Caco-2 (cell line): ENCODE measurements around the gene RBM12. TPM values are rescaled to one million over a fixed set of nuclear protein-coding genes. Genes with fewer than 3 reads are reported as not detected.

ENCODE experiments used
- BruUV-seq: library from RNA; stranded (reverse); fragments of 400-500 nt; replicated peaks from 2 replicates; lab custom pipeline; 2021; lab: Mats Ljungman, UMichigan
- CTCF ChIA-PET: fragments of 300-600 bp; sonication (Branson Sonifier 250); formaldehyde crosslinking; loops from one replicate; lab custom pipeline; 2022; ENCODE audit warnings: antibody characterized with exemption; lab: Charles Lee
- POLR2A ChIA-PET: fragments of 300-600 bp; sonication (Branson Sonifier 250); formaldehyde crosslinking; loops from one replicate; lab custom pipeline; 2022; ENCODE audit warnings: antibody characterized with exemption; lab: Charles Lee
- DNase-seq, 2 experiments: peaks; one replicate each; pipeline versions ENCODE4 v3.0.0 to v3.0.0-alpha.2; 2020 to 2022
- H3K27me3 ChIP-seq: replicated peaks from 2 replicates; pipeline ENCODE4 v1.6.0; 2011; ENCODE audit warnings: low read length; ENCODE audit not compliant: control insufficient read depth, insufficient read depth
- H3K36me3 ChIP-seq: 2 replicates; pipeline ENCODE4 v1.5.1; 2011; ENCODE audit warnings: low read length; ENCODE audit not compliant: control insufficient read depth, insufficient read depth
- H3K4me1 ChIP-seq: fragments of 250-450 bp; sonication (Bioruptor Pico); 2 replicates; pipeline ENCODE4 v1.5.1; 2020; ENCODE audit warnings: mild to moderate bottlenecking
- H3K4me3 ChIP-seq: 2 replicates; pipeline ENCODE4 v1.5.1; 2011; ENCODE audit warnings: low read depth, mild to moderate bottlenecking, control low read depth, low read length
- H3K9me3 ChIP-seq: fragments of 250-450 bp; sonication (Bioruptor Pico); 2 replicates; pipeline ENCODE4 v1.5.1; 2020; ENCODE audit warnings: mild to moderate bottlenecking, moderate library complexity
- H3K27ac Mint-ChIP-seq: one replicate; pipeline ENCODE4 v1.8.0; 2022; ENCODE audit warnings: mixed read lengths; ENCODE audit not compliant: unreplicated experiment
- H3K27me3 Mint-ChIP-seq: one replicate; pipeline ENCODE4 v1.8.0; 2022; ENCODE audit warnings: mixed read lengths; ENCODE audit not compliant: insufficient read depth, unreplicated experiment
- H3K36me3 Mint-ChIP-seq: one replicate; pipeline ENCODE4 v1.8.0; 2022; ENCODE audit warnings: mild to moderate bottlenecking, mixed read lengths; ENCODE audit not compliant: insufficient read depth, unreplicated experiment
- H3K4me1 Mint-ChIP-seq: one replicate; pipeline ENCODE4 v1.8.0; 2022; ENCODE audit warnings: low read depth, mixed read lengths; ENCODE audit not compliant: unreplicated experiment
- H3K4me3 Mint-ChIP-seq: one replicate; pipeline ENCODE4 v1.8.0; 2022; ENCODE audit warnings: mild to moderate bottlenecking, moderate library complexity, mixed read lengths; ENCODE audit not compliant: unreplicated experiment
- H3K9me3 Mint-ChIP-seq: one replicate; pipeline ENCODE4 v1.8.0; 2022; ENCODE audit warnings: mixed read lengths; ENCODE audit not compliant: unreplicated experiment
- intact Hi-C: fragments of 100-400 bp; cut with micrococcal nuclease; formaldehyde crosslinking; loops from one replicate; pipeline ENCODE4 v1.10.0; 2022; ENCODE audit not compliant: unreplicated experiment
- total RNA-seq: library from RNA; stranded (reverse); gene quantifications from 2 replicates; pipeline ENCODE4 v1.2.3, GENCODE V29; 2022
- TF ChIP-seq, protein P1 (sequence below), 2 experiments: fragments of 200-600 bp in 1 of 2; IDR thresholded peaks; 1 replicate in 1 of 2; 2 replicates in 1 of 2; pipeline versions ENCODE4 v1.5.1 to v1.8.0; 2011 to 2022; ENCODE audit warnings: antibody characterized with exemption in 1 of 2, control low read depth in 1 of 2, inconsistent platforms in 1 of 2, low read depth in 1 of 2, low read length in 1 of 2, mild to moderate bottlenecking in 1 of 2, moderate library complexity in 1 of 2; ENCODE audit not compliant: insufficient read depth in 1 of 2, severe bottlenecking in 1 of 2, unreplicated experiment in 1 of 2

The RBM12 gene
- total RNA-seq, 1 experiment from 2014 or later = 147 TPM

DNA sequence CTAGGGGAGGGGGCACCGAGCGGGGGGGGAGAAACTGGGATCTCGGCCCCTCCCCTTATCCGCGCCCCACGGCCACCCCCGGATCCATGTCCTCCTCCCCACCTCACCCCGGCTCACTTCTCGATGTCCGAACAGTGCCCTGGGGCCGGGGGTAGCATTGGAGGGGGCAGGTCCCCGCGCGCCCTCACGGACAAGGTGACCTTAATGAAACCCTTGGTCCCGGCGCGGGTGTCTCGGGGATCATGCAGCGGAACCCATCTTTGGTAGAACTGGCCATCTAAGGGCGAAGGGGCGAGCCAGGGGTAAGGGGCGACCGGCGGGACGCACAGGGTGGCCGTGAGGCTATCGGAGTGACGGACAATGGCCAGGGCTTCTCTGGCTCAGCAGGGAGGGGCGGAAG, 62.7 kb downstream of the RBM12 start:
- CTCF ChIA-PET = interaction anchor here (0.9 to 2.0 kb wide), 15 partner anchors 13 to 352 kb away, joined by 3 to 37 read pairs (median 5); partner anchors contain the start of genes ERGIC3, NFS1, ROMO1 and SCAND1
- TF ChIP-seq, protein P1, sequence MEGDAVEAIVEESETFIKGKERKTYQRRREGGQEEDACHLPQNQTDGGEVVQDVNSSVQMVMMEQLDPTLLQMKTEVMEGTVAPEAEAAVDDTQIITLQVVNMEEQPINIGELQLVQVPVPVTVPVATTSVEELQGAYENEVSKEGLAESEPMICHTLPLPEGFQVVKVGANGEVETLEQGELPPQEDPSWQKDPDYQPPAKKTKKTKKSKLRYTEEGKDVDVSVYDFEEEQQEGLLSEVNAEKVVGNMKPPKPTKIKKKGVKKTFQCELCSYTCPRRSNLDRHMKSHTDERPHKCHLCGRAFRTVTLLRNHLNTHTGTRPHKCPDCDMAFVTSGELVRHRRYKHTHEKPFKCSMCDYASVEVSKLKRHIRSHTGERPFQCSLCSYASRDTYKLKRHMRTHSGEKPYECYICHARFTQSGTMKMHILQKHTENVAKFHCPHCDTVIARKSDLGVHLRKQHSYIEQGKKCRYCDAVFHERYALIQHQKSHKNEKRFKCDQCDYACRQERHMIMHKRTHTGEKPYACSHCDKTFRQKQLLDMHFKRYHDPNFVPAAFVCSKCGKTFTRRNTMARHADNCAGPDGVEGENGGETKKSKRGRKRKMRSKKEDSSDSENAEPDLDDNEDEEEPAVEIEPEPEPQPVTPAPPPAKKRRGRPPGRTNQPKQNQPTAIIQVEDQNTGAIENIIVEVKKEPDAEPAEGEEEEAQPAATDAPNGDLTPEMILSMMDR (IDR thresholded peaks at IDR 0.05; ENCODE audit: insufficient read depth in 1 of 2, low read depth in 1 of 2, low read length in 1 of 2, severe bottlenecking in 1 of 2, unreplicated experiment in 1 of 2) = no peak
- Mint-ChIP-seq H3K4me1 (peaks cover 4% of the 10 kb centered on the region), H3K27ac (no peak overlapping the region), H3K36me3 (no peaks in the 10 kb centered on the region), H3K4me3 (peak overlapping the region; percentile 68), H3K27me3 (peaks cover 10% of the 10 kb centered on the region), H3K9me3 (no peaks in the 10 kb centered on the region)
- Histone ChIP-seq H3K4me1 (peaks cover 8% of the 10 kb centered on the region), H3K27me3 (no peaks in the 10 kb centered on the region), H3K9me3 (no peaks in the 10 kb centered on the region), H3K36me3 (no peaks in the 10 kb centered on the region), H3K4me3 (peak overlapping the region; percentile 51)
- POLR2A ChIA-PET = interaction anchor here (0.6 to 1.5 kb wide), 4 partner anchors 14 to 140 kb away, joined by 3 to 6 read pairs (median 6); partner anchors contain the start of genes RBM39 and SPAG4
- intact Hi-C loops = loop anchor here (1.0 to 5.0 kb wide), 2 partner anchors 14 to 40 kb away; no protein-coding TSS in a partner anchor
- no peak for DNase-seq
- no TSS peak for BruUV-seq

DNA sequence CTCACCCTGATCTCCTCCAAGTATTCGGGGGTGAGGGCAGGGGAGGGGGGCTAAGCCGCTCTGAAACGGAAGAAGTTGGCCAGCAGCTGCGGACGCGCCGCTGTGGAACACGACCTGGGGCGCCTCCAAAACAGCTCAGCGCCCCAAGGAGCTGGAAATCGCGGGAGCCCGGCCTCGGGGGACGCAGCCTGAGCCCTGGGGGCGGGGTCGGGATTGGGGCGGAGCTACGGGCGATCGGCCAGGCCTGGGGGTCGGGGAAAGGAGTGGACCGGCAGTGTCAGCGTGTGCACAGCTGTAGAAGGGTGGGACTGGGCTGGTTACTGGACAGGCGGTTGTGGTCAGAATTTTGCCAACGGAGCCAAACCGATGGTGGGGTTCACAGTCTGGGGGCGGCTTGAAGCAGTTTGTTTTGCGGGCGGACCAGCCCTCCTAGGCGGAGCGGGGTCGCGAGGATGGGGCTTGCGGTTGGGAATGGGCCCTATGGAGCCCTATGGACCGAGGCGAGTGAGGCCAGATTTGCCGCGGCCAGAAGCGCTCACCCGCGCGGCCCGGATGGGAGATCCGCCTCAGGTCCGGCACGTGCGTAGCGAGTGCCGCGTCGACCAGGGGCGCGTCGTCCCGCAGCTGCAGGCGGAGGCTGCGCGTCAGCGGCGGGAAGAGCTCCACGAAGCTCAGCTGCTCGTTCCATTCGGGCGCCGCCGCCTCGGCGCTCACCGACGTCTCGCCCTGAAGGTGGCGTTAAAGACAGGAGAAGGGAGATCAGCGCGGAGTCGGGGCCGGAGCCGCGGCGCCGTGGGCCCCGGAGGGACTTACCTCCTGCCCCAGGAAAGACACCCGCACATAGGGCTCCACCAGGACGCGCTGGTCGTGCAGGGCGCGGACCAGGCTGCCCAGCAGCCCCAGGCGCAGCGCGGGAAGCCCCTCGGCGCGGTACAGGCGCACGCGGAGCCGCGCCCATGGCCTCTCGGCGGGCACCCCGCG, 63.4 kb downstream of the RBM12 start:
- Histone ChIP-seq H3K4me3 (peak overlapping the region; percentile 51), H3K4me1 (peaks cover 5% of the 10 kb centered on the region; the same call in 1 of the 2 replicates), H3K36me3 (no peaks in the 10 kb centered on the region), H3K9me3 (no peaks in the 10 kb centered on the region), H3K27me3 (no peaks in the 10 kb centered on the region)
- H3K4me3 Mint-ChIP-seq = peak overlapping the region; percentile 68
- TF ChIP-seq, protein P1 (IDR thresholded peaks at IDR 0.05; ENCODE audit: insufficient read depth in 1 of 2, low read depth in 1 of 2, low read length in 1 of 2, severe bottlenecking in 1 of 2, unreplicated experiment in 1 of 2) = peak; percentile 48 to 78
- peaks cover 10% of the 10 kb centered on the region for H3K27me3 Mint-ChIP-seq
- no peaks in the 10 kb centered on the region for H3K4me1 Mint-ChIP-seq
- no peaks in the 10 kb centered on the region for H3K9me3 Mint-ChIP-seq
- ChIA-PET CTCF (interaction anchor here (0.6 to 2.0 kb wide), 17 partner anchors 10 to 353 kb away, joined by 3 to 37 read pairs (median 4); partner anchors contain the start of genes ERGIC3, NFS1, ROMO1 and SCAND1), POLR2A (interaction anchor here (0.6 to 1.5 kb wide), 4 partner anchors 15 to 141 kb away, joined by 3 to 6 read pairs (median 6); partner anchors contain the start of genes RBM39 and SPAG4)
- intact Hi-C loops = loop anchor here (1.0 to 5.0 kb wide), 2 partner anchors 15 to 39 kb away; no protein-coding TSS in a partner anchor
- DNase-seq = peak; percentile 90
- no TSS peak for BruUV-seq
- no peaks in the 10 kb centered on the region for H3K36me3 Mint-ChIP-seq
- no peak overlapping the region for H3K27ac Mint-ChIP-seq
